22Rv1 (cell line): ENCODE data around the gene TRAK1.

Experiments used
- H3K27ac ChIP-seq: fragments of 450-650 bp; 2 replicates; pipeline ENCODE4 v1.5.1; 2017
- CTCF ChIP-seq: fragments of 450-650 bp; IDR thresholded peaks from 2 replicates; pipeline ENCODE4 v1.5.1; 2017; ENCODE audit warnings: mild to moderate bottlenecking
- ZFX ChIP-seq: fragments of 450-650 bp; IDR thresholded peaks from 2 replicates; pipeline ENCODE4 v1.6.1; 2017; ENCODE audit warnings: antibody characterized with exemption, borderline replicate concordance

The TRAK1 gene

GRCh38 chr3:42204867-42205599 is 113.9 kb downstream of the TRAK1 start:
- TF ChIP-seq ZFX (no peak), CTCF (no peak)
- H3K27ac ChIP-seq = no peak overlapping the region

GRCh38 chr3:42205800-42206514 is 114.8 kb downstream of the TRAK1 start:
- H3K27ac ChIP-seq = no peak overlapping the region
- no peak for TF ChIP-seq ZFX
- no peak for TF ChIP-seq CTCF

GRCh38 chr3:42209917-42210316 is 118.8 kb downstream of the TRAK1 start:
- no peak overlapping the region for H3K27ac ChIP-seq
- TF ChIP-seq ZFX (no peak), CTCF (no peak)

GRCh38 chr3:42210726-42211125 is 119.6 kb downstream of the TRAK1 start:
- TF ChIP-seq CTCF (no peak), ZFX (no peak)

GRCh38 chr3:42213417-42213816 is 122.3 kb downstream of the TRAK1 start:
- TF ChIP-seq ZFX (no peak), CTCF (no peak)

More at GRCh38 chr3:42210726-42211125, 119.6 kb downstream of the TRAK1 start:
- no peak overlapping the region for H3K27ac ChIP-seq

GRCh38 chr3:42214064-42214463 is 122.9 kb downstream of the TRAK1 start:
- no peak overlapping the region for H3K27ac ChIP-seq
- TF ChIP-seq ZFX (no peak), CTCF (no peak)

More at GRCh38 chr3:42213417-42213816, 122.3 kb downstream of the TRAK1 start:
- H3K27ac ChIP-seq = no peak overlapping the region

GRCh38 chr3:42214565-42215283 is 123.6 kb downstream of the TRAK1 start:
- no peak overlapping the region for H3K27ac ChIP-seq
- TF ChIP-seq ZFX = no peak
- no peak for TF ChIP-seq CTCF
